LNCaP clone FGC (cell line): Measurements from ENCODE around the gene YY1.
"Not testable (repeated sequence)": the region's sequence is repeated elsewhere in the genome, so short reads cannot be mapped to it uniquely, and the experiment has no call there.

ENCODE experiments used
- DNase-seq: peaks from one replicate; pipeline ENCODE4 v3.0.0-alpha.2; 2011; ENCODE audit warnings: low read depth
- H3K4me3 ChIP-seq: 2 replicates; pipeline ENCODE4 v1.5.1; 2011; ENCODE audit warnings: mild to moderate bottlenecking, low read depth, low read length, control low read depth
- TF ChIP-seq, protein P1 (sequence below): IDR thresholded peaks from 2 replicates; pipeline ENCODE4 v1.5.1; 2012; ENCODE audit warnings: mild to moderate bottlenecking; ENCODE audit not compliant: control insufficient read depth, insufficient read depth; ENCODE audit errors: extremely low read depth

YY1 gene

DNA sequence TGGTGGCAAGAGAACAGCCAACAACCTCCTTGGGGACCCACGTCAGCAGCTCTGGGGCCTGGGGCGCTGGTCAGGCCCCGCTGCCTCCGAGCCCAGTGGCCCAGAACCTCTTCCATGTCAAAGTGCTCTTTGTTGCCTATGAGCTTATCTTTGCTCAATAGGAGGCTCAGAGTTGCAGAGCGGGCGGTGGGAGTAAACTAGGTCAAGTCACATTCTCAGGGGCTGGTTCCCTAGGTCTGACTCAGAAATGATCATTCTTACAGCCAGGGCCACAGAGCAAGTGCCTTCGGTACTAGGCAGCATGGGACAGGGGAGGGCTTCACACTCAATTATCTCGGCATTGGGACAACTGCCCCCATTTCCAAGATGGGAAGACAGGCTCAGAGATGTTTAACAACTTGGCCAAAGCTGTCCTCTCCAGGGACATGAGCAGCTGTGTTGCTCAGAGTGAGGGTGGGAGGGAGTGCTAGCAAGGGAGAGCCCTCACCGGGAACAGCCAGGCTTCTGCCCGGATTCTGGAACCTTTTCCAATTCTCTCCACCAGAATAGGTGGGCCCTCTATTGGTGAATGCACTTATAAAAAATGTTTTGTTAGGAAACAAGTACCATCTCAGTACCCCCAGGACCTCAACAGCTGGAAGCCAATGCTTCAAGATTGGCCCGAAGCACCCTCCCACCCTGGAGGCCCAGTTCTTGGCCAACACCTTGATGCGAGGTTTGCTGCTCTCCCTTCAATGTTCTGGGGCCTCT lies 55.4 kb downstream of the YY1 start:
- DNase-seq, result no peak
- no peak overlapping the region for H3K4me3 ChIP-seq
- TF ChIP-seq, protein P1, sequence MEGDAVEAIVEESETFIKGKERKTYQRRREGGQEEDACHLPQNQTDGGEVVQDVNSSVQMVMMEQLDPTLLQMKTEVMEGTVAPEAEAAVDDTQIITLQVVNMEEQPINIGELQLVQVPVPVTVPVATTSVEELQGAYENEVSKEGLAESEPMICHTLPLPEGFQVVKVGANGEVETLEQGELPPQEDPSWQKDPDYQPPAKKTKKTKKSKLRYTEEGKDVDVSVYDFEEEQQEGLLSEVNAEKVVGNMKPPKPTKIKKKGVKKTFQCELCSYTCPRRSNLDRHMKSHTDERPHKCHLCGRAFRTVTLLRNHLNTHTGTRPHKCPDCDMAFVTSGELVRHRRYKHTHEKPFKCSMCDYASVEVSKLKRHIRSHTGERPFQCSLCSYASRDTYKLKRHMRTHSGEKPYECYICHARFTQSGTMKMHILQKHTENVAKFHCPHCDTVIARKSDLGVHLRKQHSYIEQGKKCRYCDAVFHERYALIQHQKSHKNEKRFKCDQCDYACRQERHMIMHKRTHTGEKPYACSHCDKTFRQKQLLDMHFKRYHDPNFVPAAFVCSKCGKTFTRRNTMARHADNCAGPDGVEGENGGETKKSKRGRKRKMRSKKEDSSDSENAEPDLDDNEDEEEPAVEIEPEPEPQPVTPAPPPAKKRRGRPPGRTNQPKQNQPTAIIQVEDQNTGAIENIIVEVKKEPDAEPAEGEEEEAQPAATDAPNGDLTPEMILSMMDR, result no peak

DNA sequence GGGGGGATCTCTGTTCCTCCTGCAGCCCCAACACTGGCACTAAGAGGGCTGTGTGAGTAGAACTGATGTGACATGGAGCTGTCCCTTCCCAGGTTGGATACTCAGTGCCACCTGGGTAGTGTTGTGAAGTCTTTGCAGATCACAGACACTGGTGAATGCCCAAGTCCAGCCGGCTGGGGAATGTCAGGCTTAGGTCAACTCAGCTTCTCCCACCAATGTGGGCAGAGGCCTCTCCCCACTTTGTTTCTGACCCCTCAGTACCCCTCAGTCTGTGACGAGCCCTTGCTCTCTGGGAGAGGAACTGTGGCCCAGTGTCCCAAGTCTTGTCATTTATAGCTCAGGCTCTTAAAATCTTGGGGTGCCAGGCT lies 56.0 kb downstream of the YY1 start:
- no peak overlapping the region for H3K4me3 ChIP-seq
- no peak for DNase-seq
- TF ChIP-seq, protein P1, result no peak

DNA sequence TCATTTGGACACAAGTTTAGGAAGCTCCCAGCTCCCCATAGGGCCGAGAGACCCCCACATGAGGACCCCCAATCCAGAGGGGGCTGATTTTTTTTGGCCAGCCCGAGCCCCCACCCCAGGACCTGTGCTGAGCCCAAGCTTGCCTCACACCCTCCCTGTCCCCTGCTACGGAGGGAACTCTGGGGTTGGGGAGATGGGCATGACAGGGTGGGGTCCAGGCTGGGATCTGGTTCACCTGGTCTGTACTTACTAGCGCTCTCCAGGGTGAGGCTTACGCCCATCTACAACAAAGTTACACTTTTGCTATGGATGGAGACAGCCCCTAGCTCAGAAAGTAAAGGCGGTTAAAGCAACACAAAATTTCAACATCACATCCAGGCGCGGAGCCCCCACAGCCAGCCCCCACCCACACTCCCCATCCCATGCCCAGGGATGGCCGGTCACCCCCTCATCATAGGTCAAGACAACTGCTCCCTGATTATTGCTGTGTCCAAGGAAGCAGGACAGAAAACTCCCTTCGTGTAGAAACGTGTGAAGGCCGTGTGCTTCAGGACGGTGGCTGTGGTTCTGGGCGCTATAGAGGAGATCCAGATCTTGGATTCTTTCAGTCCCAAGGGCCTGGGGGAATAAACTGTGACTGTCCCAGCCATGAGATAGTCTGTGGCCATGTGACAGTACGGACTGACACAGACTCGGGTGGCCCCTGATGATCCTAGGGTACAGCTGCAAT lies 56.6 kb downstream of the YY1 start:
- no peak for DNase-seq
- H3K4me3 ChIP-seq, result no peak overlapping the region
- TF ChIP-seq, protein P1, result no peak

DNA sequence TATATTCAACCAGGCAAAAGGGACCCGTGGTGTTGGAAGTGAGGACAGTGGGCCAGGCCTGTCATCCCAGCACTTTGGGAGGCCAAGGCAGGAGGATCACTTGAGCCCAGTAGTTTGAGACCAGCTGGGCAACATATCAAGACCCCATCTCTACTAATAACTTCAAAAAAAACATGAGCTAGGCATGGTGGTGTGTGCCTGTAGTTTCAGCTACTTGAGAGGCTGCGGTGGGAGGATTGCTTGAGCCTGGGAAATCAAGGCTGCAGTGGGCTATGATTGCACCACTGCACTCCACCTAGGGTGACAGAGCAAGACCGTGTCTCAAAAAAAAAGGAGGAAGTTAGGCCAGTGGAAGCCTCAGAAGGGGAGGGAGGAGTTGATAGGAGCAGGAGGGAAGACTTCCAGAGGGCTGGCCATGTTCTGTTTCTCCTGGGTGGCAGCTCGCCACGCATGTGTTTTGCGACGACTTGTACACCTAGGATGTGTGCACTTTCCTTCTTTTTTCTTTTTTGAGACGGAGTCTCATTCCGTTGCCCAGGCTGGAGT lies 57.2 kb downstream of the YY1 start:
- no peak for DNase-seq

DNA sequence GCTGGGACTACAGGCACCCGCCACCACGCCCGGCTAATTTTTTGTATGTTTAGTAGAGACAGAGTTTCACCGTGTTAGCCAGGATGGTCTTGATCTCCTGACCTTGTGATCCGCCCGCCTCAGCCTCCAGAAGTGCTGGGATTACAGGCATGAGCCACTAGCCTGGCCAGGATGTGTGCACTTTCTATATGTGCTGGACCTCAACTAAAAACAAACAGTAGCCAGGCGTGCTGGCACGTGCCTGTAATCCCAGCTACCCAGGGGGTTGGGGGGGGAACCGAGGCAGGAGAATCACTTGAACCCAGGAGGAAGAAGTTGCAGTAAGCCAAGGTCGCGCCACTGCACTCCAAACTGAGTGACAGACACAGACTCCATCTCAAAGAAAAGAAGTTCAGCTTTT lies 57.8 kb downstream of the YY1 start:
- not testable (repeated sequence) for H3K4me3 ChIP-seq, DNase-seq

More for the DNA sequence above, 57.2 kb downstream of the YY1 start:
- TF ChIP-seq, protein P1, result no peak
- no peak overlapping the region for H3K4me3 ChIP-seq

DNA sequence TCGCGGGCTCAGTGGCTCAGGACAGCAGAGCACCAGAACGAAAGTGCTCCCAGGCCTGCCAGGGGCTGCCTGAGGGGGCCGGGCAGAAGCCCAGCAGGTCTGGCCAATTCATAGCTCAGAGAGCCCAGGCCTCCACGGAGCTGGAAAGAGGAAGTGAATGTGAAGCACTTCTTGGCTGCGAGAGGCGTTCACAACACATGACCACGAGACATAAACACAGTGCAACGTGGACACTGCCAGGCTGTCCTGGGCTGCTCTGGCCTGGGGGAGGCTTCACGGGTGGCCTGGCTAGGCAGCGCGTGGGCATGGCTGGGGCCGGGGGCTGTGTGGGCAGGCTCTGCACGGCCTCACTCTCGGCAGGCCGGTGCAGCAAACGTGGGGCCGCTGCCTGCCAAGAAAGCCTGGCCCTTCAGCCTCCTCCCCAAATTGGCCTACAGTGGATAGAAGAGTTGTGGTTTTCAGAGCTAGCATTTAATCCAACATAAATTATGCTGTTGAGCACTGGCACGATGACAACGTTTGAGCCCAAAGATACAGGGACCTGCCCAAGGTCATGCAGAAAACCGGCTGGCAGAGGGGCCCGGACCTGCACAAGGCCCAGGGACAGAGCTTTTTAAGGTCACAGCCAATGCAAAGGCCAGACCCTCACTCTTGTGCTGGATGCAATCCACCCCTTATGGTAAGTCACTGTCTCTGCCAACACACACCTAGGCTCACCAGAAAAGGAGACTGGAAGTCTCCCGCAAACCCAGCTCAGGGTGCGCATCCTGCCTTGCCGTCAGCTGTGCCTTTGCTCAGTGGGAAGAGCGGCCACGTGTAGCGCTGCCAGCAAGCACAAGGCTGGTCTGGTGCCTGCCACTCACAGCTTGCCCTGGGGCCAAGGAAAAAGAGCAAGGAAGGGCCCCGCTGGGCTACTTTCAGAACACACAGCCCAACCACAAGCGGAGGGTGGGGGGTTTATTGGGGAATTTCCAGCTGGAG lies 58.7 kb downstream of the YY1 start:
- H3K4me3 ChIP-seq, result no peak overlapping the region
- TF ChIP-seq, protein P1, result no peak
- DNase-seq, result no peak
